Neural progenitor cell (in vitro differentiated cells): ENCODE data around the gene IGF2. TPM values are rescaled to one million over a fixed set of nuclear protein-coding genes. Genes with fewer than 3 reads are reported as not detected.
A peak's percentile ranks its signal among the peaks of the same experiment; 100 is the strongest.

Experiments
- DNase-seq: peaks from one replicate; pipeline ENCODE4 v3.0.0-alpha.2; 2016; ENCODE audit warnings: low spot score
- H2AFZ ChIP-seq: fragments of 200-600 bp; sonication (generic); replicated peaks from 2 replicates; pipeline ENCODE4 v1.6.1; 2016; ENCODE audit warnings: antibody characterized with exemption
- H3F3A ChIP-seq: fragments of 200-600 bp; sonication (generic); 2 replicates; pipeline ENCODE4 v1.6.1; 2016; ENCODE audit warnings: antibody characterized with exemption, low read depth
- H3K27ac ChIP-seq: fragments of 200-600 bp; sonication (generic); 2 replicates; pipeline ENCODE4 v1.5.1; 2016; ENCODE audit warnings: mild to moderate bottlenecking
- H3K27me3 ChIP-seq: fragments of 200-600 bp; sonication (generic); 2 replicates; pipeline ENCODE4 v1.6.1; 2016; ENCODE audit warnings: mild to moderate bottlenecking, moderate library complexity
- H3K36me3 ChIP-seq: fragments of 200-600 bp; sonication (generic); 2 replicates; pipeline ENCODE4 v1.5.1; 2016
- H3K4me1 ChIP-seq: fragments of 200-600 bp; sonication (generic); 2 replicates; pipeline ENCODE4 v1.6.1; 2016; ENCODE audit warnings: mixed run types
- H3K4me2 ChIP-seq: fragments of 200-600 bp; sonication (generic); 2 replicates; pipeline ENCODE4 v1.6.1; 2016
- H3K4me3 ChIP-seq: fragments of 200-600 bp; sonication (generic); 2 replicates; pipeline ENCODE4 v1.5.1; 2016
- H3K79me2 ChIP-seq: fragments of 200-600 bp; sonication (generic); 2 replicates; pipeline ENCODE4 v1.6.1; 2016; ENCODE audit warnings: low read depth
- H3K9ac ChIP-seq: fragments of 200-600 bp; sonication (generic); 2 replicates; pipeline ENCODE4 v1.6.1; 2016
- H3K9me3 ChIP-seq: fragments of 200-600 bp; sonication (generic); 2 replicates; pipeline ENCODE4 v1.5.1; 2016; ENCODE audit warnings: low read depth
- H4K20me1 ChIP-seq: fragments of 200-600 bp; sonication (generic); 2 replicates; pipeline ENCODE4 v1.6.1; 2016; ENCODE audit warnings: low read depth
- H3K27ac Mint-ChIP-seq: 3 replicates; pipeline ENCODE4 v1.8.0; 2021; ENCODE audit warnings: mixed read lengths
- H3K27me3 Mint-ChIP-seq: 2 replicates; pipeline ENCODE4 v1.8.0; 2022; ENCODE audit warnings: low read depth, mild to moderate bottlenecking, inconsistent platforms, moderate library complexity, mixed read lengths; ENCODE audit not compliant: insufficient read depth
- H3K36me3 Mint-ChIP-seq: 3 replicates; pipeline ENCODE4 v1.8.0; 2021; ENCODE audit warnings: mixed read lengths
- H3K4me1 Mint-ChIP-seq: 3 replicates; pipeline ENCODE4 v1.8.0; 2021; ENCODE audit warnings: mixed read lengths
- H3K4me3 Mint-ChIP-seq: 3 replicates; pipeline ENCODE4 v1.8.0; 2021; ENCODE audit warnings: mild to moderate bottlenecking, moderate library complexity, mixed read lengths
- H3K9me3 Mint-ChIP-seq: 3 replicates; pipeline ENCODE4 v1.8.0; 2020; ENCODE audit warnings: mixed read lengths
- EZH2 ChIP-seq: fragments of 200-600 bp; sonication (generic); IDR thresholded peaks from 2 replicates; pipeline ENCODE4 v1.6.1; 2017; ENCODE audit warnings: antibody characterized with exemption, mild to moderate bottlenecking, moderate library complexity
- EZH2phosphoT487 ChIP-seq: fragments of 200-600 bp; sonication (generic); IDR thresholded peaks from 2 replicates; pipeline ENCODE4 v1.6.1; 2017; ENCODE audit warnings: antibody characterized with exemption
- total RNA-seq: library from RNA; depleted of rRNA; stranded (reverse); fragments of >200 nt; gene quantifications from 2 replicates; pipeline ENCODE4 v1.2.3, GENCODE V29; 2015; ENCODE audit warnings: low replicate concordance
- TF ChIP-seq, protein P1 (sequence below): fragments of 200-600 bp; sonication (generic); IDR thresholded peaks from 2 replicates; pipeline ENCODE4 v1.5.1; 2017; ENCODE audit warnings: antibody characterized with exemption, mild to moderate bottlenecking

Gene IGF2
- total RNA-seq, 1 donor from 2014 or later, result 0.45 TPM

DNA sequence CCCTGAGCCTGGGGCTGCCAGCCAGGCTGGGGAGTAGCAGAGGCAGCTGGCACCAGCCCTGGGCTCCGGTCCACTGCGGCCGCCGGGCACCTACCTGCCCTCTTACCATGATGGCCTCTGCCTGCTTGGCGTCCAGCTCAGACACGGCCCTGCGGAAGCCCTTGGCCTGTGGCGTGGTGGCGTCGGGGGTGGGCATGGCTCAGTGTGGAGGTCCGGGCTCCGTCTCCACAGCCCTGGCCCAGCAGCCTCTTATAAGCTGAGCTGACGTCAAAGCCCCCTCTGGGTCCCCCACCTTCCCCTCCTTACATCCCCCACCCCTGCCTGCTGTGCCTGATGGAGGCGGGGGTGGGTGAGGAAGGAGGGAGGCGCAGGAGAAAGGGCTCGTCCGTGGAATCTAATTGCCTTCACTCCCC is 32.4 kb upstream of the IGF2 start, which contains the start of gene TH:
TH (minus strand) TSS at position 225 of the 413 bp plus-strand sequence; CDS start at position 196, 29 bp downstream.
- Mint-ChIP-seq H3K9me3 (no peaks in the 10 kb centered on the region), H3K27ac (peak within 1 kb of the TSS; percentile 87), H3K27me3 (peaks cover 10% of the 10 kb centered on the region), H3K4me1 (peaks cover 13% of the 10 kb centered on the region), H3K4me3 (no peak within 1 kb of the TSS), H3K36me3 (no peaks in the 10 kb centered on the region)
- Histone ChIP-seq H3K9me3 (no peaks in the 10 kb centered on the region), H3K27ac (no peak within 1 kb of the TSS), H3K4me2 (no peak within 1 kb of the TSS), H3K27me3 (peaks cover 4% of the 10 kb centered on the region), H2AFZ (no peak within 1 kb of the TSS), H3K36me3 (no peaks in the 10 kb centered on the region), H3K4me1 (peaks cover 29% of the 10 kb centered on the region), H4K20me1 (no peaks in the 10 kb centered on the region), H3K9ac (no peak within 1 kb of the TSS), H3K79me2 (no peaks in the 10 kb centered on the region), H3F3A (no peaks in the 10 kb centered on the region), H3K4me3 (no peak within 1 kb of the TSS)
- no peak for TF ChIP-seq EZH2phosphoT487
- no peak for DNase-seq

DNA sequence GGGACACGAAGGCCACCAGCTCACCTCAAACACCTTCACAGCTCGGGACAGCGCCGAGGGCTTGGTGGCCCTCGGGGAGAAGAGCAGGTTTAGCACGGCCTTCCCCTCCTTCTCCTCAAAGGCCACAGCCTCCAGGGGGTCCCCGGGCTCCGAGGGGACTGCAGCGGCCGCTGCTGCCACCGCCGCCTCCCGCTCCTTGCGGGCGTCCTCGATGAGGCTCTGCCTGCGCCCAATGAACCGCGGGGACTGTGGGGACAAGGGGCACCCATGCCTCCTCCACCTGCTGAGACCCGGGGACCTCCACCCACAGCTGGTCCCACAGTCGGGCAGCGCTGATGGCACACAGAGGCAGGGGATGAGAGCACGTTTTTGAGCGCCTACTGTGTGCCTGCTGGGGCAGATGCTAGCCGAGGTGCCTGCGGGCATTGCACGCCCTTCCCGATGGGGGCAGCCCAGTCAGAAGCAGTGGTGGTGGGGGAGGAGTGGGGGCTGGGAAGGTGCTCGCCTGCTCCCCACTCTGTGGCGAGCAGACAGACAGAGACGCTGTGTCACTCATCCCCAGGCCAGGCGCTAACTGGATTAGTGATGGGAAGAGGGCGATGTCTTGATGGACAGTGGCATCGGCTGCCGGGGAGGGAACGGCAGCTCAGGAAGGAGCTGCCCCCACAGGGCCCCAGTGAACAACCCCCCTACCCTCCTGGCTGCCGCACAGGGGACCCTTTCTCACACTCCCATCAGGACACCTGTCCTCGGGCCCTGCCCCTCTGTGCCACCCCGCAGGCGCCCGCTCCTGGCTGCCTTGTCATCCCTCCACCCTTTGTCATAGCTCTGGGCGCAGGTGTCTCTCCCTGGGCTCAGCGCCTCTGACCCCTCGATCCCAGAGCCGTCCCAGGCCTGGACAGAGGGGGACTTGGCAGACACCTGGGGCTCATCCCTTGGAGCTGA is 30.7 kb upstream of the IGF2 start:
- H3K9ac ChIP-seq, result no peak overlapping the region
- H3K4me3 ChIP-seq, result no peak overlapping the region
- no peaks in the 10 kb centered on the region for H3K36me3 ChIP-seq
- Mint-ChIP-seq H3K9me3 (no peaks in the 10 kb centered on the region), H3K4me3 (no peak overlapping the region), H3K4me1 (peaks cover 13% of the 10 kb centered on the region), H3K36me3 (no peaks in the 10 kb centered on the region), H3K27me3 (peaks cover 6% of the 10 kb centered on the region), H3K27ac (no peak overlapping the region)
- no peak overlapping the region for H3K4me2 ChIP-seq
- H3K79me2 ChIP-seq, result no peaks in the 10 kb centered on the region
- DNase-seq, result no peak
- no peak for TF ChIP-seq EZH2phosphoT487
- TF ChIP-seq, protein P1, sequence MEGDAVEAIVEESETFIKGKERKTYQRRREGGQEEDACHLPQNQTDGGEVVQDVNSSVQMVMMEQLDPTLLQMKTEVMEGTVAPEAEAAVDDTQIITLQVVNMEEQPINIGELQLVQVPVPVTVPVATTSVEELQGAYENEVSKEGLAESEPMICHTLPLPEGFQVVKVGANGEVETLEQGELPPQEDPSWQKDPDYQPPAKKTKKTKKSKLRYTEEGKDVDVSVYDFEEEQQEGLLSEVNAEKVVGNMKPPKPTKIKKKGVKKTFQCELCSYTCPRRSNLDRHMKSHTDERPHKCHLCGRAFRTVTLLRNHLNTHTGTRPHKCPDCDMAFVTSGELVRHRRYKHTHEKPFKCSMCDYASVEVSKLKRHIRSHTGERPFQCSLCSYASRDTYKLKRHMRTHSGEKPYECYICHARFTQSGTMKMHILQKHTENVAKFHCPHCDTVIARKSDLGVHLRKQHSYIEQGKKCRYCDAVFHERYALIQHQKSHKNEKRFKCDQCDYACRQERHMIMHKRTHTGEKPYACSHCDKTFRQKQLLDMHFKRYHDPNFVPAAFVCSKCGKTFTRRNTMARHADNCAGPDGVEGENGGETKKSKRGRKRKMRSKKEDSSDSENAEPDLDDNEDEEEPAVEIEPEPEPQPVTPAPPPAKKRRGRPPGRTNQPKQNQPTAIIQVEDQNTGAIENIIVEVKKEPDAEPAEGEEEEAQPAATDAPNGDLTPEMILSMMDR, result no peak
- no peak for TF ChIP-seq EZH2
- no peaks in the 10 kb centered on the region for H4K20me1 ChIP-seq
- peaks cover 15% of the 10 kb centered on the region for H3K27me3 ChIP-seq
- H2AFZ ChIP-seq, result no peak overlapping the region
- peaks cover 32% of the 10 kb centered on the region for H3K4me1 ChIP-seq
- H3K9me3 ChIP-seq, result no peaks in the 10 kb centered on the region
- no peak overlapping the region for H3K27ac ChIP-seq
- H3F3A ChIP-seq, result no peaks in the 10 kb centered on the region

DNA sequence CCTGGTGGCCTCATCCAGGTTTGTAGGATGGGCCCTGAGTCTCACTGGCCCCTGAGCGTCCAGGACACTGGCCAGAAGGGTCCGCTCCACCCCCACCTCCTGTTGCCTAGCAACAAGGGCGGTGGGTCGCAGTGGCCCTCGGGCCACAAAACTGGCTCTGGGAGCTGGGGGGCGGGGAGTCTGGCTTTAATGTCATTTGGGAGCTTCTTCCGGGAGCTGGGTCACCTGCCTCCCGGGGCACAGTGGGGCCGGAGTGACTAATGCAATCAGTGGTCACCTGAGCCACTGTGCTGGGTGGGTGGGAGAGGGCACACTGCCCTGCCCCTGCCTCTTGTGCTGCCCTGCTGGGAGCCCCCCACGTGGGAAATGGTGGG is 29.8 kb upstream of the IGF2 start:
- Mint-ChIP-seq H3K4me1 (peaks cover 13% of the 10 kb centered on the region), H3K27me3 (peaks cover 6% of the 10 kb centered on the region), H3K36me3 (no peaks in the 10 kb centered on the region), H3K4me3 (no peak overlapping the region), H3K9me3 (no peaks in the 10 kb centered on the region), H3K27ac (no peak overlapping the region)
- Histone ChIP-seq H3K79me2 (no peaks in the 10 kb centered on the region), H3K36me3 (no peaks in the 10 kb centered on the region), H3K4me1 (peaks cover 32% of the 10 kb centered on the region), H3K9me3 (no peaks in the 10 kb centered on the region), H4K20me1 (no peaks in the 10 kb centered on the region), H3K4me3 (no peak overlapping the region), H3K9ac (no peak overlapping the region), H3F3A (no peaks in the 10 kb centered on the region), H3K4me2 (no peak overlapping the region), H3K27me3 (peaks cover 15% of the 10 kb centered on the region), H2AFZ (no peak overlapping the region), H3K27ac (no peak overlapping the region)
- no peak for TF ChIP-seq EZH2phosphoT487
- no peak for DNase-seq

DNA sequence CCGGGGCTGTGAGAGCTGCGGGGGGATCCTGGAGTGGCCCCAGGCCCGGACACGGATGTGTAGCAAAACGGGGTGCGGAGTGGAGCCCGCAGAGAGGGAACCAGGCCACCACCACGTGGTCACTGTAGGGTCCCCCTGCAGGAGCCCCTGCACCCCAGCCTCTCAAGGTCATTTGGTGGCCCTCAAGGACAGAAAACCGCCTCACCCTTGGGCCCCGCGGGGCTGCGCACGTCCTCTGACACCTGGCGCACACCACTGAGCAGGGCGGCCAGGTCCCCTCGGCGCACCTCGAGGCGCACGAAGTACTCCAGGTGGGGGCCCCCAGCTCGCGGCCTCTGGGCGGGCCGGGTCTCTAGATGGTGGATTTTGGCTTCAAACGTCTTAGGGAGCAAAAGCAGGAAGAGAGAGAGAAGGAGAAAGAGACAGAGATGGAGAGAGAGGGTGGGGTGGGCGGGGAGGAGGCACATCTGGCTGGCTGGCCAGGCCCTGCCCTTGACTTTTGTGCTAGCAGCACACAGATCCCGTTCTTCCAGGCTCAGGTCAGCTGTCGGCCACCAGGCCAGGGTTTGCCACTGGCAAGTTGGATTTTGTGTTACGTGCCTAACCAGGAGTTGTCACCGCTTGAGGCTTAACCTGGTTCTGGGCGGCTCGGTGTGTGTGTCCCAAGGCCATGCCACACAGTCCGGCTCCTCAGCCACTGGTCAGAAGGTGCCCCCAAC is 29.3 kb upstream of the IGF2 start:
- Histone ChIP-seq H3K27ac (no peak overlapping the region), H3K9me3 (no peaks in the 10 kb centered on the region), H3K4me2 (no peak overlapping the region), H3F3A (no peaks in the 10 kb centered on the region), H3K27me3 (peaks cover 15% of the 10 kb centered on the region), H2AFZ (no peak overlapping the region), H3K4me3 (no peak overlapping the region), H3K36me3 (no peaks in the 10 kb centered on the region), H3K4me1 (peaks cover 32% of the 10 kb centered on the region), H3K79me2 (no peaks in the 10 kb centered on the region), H3K9ac (no peak overlapping the region), H4K20me1 (no peaks in the 10 kb centered on the region)
- H3K9me3 Mint-ChIP-seq, result no peaks in the 10 kb centered on the region
- H3K4me3 Mint-ChIP-seq, result no peak overlapping the region
- H3K27ac Mint-ChIP-seq, result no peak overlapping the region
- no peaks in the 10 kb centered on the region for H3K36me3 Mint-ChIP-seq
- H3K4me1 Mint-ChIP-seq, result peaks cover 12% of the 10 kb centered on the region
- DNase-seq, result no peak
- TF ChIP-seq, protein P1, result no peak
- TF ChIP-seq EZH2phosphoT487 (no peak), EZH2 (no peak)
- peaks cover 6% of the 10 kb centered on the region for H3K27me3 Mint-ChIP-seq
